ENCODE measurements around the gene OR1S1. TPM values are rescaled to one million over a fixed set of nuclear protein-coding genes. Genes with fewer than 3 reads are reported as not detected.

Gene OR1S1
- total and polyA plus RNA-seq, 5 experiments from 2014 or later: not detected

DNA sequence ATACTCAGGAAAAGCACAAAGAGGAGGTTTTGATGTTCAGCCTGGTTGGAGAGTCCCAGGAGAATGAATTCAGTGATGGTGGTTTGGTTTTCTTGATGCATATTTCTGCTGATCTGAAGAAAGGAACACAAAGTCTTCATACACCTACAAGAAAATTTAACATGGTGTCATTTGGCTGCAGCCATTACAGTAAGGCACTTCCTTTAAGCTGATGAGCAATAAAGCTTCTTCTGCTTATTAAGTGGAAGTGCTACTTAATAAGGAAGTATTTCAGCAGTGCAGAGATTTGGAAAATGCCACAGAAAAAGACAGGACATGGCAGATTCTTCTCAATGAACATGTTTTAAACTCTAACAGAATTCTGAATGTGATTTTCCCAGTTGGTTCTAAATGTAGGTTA is 8.5 kb upstream of the OR1S1 start, which contains the start of gene OR1S2:
Gene OR1S2 (minus strand): TSS at position 101 of the 400 bp plus-strand sequence. CDS start 0 bp downstream, at position 101.
- Mint-ChIP-seq H3K36me3 (peaks cover 0 to 3% (median 0%) of the 10 kb centered on the region in 3 donors), H3K9me3 (peaks cover 0 to 11% (median 1%) of the 10 kb centered on the region in 9 donors), H3K4me3 (no peak within 1 kb of the TSS), H3K27me3 (peaks cover 11 to 45% (median 24%) of the 10 kb centered on the region in 5 donors), H3K4me1 (no peaks in the 10 kb centered on the region), H3K27ac (no peak within 1 kb of the TSS)
- POLR2A ChIA-PET: no interaction called here
- ATAC-seq (no peak), DNase-seq (no peak)

DNA sequence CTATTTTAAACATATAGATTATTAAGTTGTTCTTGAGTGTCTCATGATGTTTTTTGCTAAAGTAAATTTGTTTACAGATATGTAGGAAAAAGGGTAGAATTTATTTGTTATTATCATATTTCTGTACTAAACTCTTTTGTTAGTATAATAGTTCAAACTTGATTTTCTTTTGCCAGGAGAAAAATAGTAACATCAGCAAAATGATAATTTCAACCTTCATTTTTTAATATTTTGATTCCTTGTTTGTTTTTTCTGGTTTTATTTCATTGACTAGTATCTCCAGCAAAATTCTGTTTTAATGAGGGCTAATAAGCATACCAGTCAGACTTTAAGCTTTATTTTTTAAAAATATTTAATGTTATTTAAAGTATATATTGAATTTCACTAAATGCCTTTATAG is 4.0 kb downstream of the OR1S1 start:
- POLR2A ChIA-PET: no interaction called here
- Mint-ChIP-seq H3K9me3 (peaks cover 0 to 4% (median 0%) of the 10 kb centered on the region in 9 donors), H3K4me3 (no peak overlapping the region), H3K27me3 (peaks cover 0 to 20% (median 10%) of the 10 kb centered on the region in 5 donors), H3K4me1 (no peaks in the 10 kb centered on the region), H3K36me3 (no peaks in the 10 kb centered on the region), H3K27ac (no peak overlapping the region)
- DNase-seq (no peak), ATAC-seq (no peak)

DNA sequence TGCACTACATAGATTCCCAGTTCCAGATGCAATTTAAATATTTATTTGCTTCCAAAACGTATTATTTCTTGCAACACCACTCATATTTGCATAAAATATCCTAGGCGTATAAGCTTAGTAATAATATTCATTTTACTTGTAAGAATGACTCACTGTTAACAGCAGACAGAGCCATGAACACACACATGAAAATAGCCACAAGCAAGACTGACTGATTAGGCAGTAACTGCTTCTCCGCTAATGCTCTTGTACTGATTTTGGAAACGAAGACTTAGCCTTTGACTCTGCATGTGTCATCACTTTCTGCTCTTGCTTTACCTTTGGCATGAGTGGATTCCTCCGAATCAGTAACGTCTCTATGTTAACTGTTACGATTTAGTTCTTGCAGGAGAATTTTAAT is 10.2 kb downstream of the OR1S1 start:
- POLR2A ChIA-PET: no interaction called here
- Mint-ChIP-seq H3K9me3 (peaks cover 0 to 2% (median 0%) of the 10 kb centered on the region in 9 donors), H3K27me3 (peaks cover under 1 to 12% (median 3%) of the 10 kb centered on the region in 5 donors), H3K27ac (no peak overlapping the region), H3K4me3 (no peak overlapping the region), H3K36me3 (no peaks in the 10 kb centered on the region), H3K4me1 (no peaks in the 10 kb centered on the region)
- DNase-seq (no peak), ATAC-seq (no peak)

DNA sequence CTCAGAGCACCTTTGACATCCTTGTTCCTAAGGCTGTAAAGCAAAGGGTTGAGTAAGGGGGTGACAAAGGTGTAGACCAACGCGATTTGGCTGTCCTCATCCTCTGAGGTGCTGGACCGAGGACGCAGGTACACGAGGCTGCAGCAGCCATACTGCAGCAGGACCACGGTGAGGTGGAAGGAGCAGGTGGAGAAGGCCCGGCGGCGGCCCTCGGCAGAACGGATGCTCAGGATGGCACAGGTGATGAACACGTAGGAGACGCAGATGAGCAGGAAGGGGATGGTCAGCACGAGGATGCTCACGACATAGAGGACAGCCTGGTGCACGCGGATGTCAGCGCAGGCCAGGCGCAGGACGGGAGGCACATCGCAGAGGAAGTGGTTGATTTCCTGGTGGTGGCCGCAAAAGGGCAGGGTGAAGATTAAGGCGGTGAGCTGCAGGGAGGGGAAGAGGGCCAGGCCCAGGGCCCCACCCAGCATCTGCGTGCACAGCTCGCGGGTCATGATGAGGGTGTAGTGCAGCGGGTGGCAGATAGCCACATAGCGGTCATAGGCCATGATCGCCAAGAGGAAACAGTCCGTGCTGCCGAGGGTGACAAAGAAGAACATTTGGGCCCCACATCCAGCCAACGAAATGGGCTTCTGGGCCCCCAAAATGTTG is 15.6 kb downstream of the OR1S1 start:
- Mint-ChIP-seq H3K4me3 (no peak overlapping the region), H3K36me3 (peaks cover 0 to 4% (median 0%) of the 10 kb centered on the region in 3 donors), H3K27me3 (peaks cover 1 to 14% (median 11%) of the 10 kb centered on the region in 5 donors), H3K4me1 (no peaks in the 10 kb centered on the region), H3K9me3 (peaks cover 0 to 11% (median 0%) of the 10 kb centered on the region in 9 donors), H3K27ac (peak overlapping the region in 2 of 10 donors; percentile 57 to 83)
- POLR2A ChIA-PET: no interaction called here
- DNase-seq (no peak), ATAC-seq (no peak)

DNA sequence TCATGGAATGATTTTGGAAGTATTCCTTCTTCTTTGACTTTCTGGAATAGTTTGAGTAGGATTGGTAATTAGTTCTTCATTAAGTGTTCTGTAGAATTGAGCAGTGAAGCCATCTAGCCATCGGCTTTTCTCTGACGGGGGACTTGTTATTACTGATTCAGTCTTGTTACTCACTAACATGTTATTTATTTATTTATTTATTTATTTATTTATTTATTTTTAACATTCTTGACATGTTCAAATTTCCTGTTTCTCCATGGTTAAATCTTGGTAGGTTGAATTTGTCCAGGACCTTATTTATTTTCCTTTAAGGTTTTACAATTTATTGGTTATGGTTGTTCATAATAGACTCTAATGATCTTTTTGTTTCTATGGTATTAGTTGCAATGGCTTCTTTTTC is 31.4 kb downstream of the OR1S1 start:
- peaks cover 0 to 35% (median 15%) of the 10 kb centered on the region in 9 donors for H3K9me3 Mint-ChIP-seq
- DNase-seq (no peak), ATAC-seq (no peak)
- H3K4me3 Mint-ChIP-seq: no peak overlapping the region
- H3K27me3 Mint-ChIP-seq: peaks cover 14 to 33% (median 18%) of the 10 kb centered on the region in 5 donors
- POLR2A ChIA-PET: no interaction called here
- H3K36me3 Mint-ChIP-seq: peaks cover 0 to 24% (median 0%) of the 10 kb centered on the region in 3 donors
- H3K4me1 Mint-ChIP-seq: no peaks in the 10 kb centered on the region
- H3K27ac Mint-ChIP-seq: peak overlapping the region in 1 of 10 donors; percentile 18

DNA sequence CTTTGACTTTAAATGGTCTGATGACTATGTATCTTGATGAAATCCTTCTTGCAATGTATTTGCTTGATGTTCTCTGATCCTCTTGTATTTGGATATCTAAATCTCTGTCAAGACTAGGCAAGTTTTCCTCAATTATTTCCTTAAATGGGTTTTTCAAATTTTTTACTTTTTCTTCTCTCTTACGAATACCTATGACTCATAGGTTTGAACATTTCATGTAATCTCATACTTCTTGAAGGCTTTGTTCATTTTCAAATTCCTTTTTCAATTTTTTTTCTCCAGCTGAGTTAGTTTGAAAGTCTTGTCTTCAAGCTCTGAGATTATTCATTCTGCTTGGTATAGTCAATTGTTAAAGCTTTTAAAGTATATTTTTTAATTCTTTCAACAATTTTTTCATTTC is 42.4 kb downstream of the OR1S1 start:
- ATAC-seq (no peak), DNase-seq (no peak)
- POLR2A ChIA-PET: no interaction called here
- H3K4me1 Mint-ChIP-seq: no peaks in the 10 kb centered on the region
- H3K9me3 Mint-ChIP-seq: peaks cover 8 to 53% (median 20%) of the 10 kb centered on the region in 9 donors
- H3K36me3 Mint-ChIP-seq: peaks cover 0 to 17% (median 6%) of the 10 kb centered on the region in 3 donors
- peaks cover 3 to 10% (median 7%) of the 10 kb centered on the region in 5 donors for H3K27me3 Mint-ChIP-seq
- peak overlapping the region in 1 of 10 donors; percentile 51 for H3K27ac Mint-ChIP-seq
- no peak overlapping the region for H3K4me3 Mint-ChIP-seq

DNA sequence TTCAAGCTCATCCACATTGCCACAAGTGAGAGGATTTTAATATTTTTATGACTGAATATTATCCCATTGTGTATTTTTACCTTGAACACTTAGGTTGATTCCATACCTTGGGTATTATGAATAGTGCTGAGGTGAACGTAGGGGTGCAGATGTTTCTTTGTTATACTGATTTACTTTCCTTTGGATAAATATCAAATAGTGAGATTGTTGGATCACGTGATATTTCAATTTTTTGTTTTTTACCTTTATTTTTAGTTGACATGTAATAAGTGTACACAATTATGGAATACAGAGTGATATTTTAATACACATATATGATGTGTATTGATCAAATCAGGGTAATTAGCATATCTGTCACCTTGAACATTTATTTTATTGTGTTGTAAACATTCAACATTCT is 47.5 kb downstream of the OR1S1 start:
- no peak overlapping the region for H3K4me3 Mint-ChIP-seq
- peaks cover 0 to 5% (median 0%) of the 10 kb centered on the region in 3 donors for H3K36me3 Mint-ChIP-seq
- ATAC-seq (no peak), DNase-seq (no peak)
- H3K27ac Mint-ChIP-seq: no peak overlapping the region
- POLR2A ChIA-PET: no interaction called here
- no peaks in the 10 kb centered on the region for H3K4me1 Mint-ChIP-seq
- peaks cover under 1 to 38% (median 10%) of the 10 kb centered on the region in 9 donors for H3K9me3 Mint-ChIP-seq
- peaks cover 3 to 11% (median 6%) of the 10 kb centered on the region in 5 donors for H3K27me3 Mint-ChIP-seq

Other genes with a start within 250 kb of the OR1S1 start
- gene OR9Q1, start 188.8 kb upstream of the OR1S1 start, total RNA-seq: not detected
- not detected for gene OR9Q1, start 188.8 kb upstream of the OR1S1 start, polyA plus RNA-seq
- not detected for gene OR6Q1, start 181.8 kb upstream of the OR1S1 start, total RNA-seq
- not detected for gene OR6Q1, start 181.8 kb upstream of the OR1S1 start, polyA plus RNA-seq
- gene OR9I1, start 87.2 kb upstream of the OR1S1 start, total RNA-seq: not detected
- gene OR9I1, start 87.2 kb upstream of the OR1S1 start, polyA plus RNA-seq: not detected
- not detected for gene OR9Q2, start 23.6 kb upstream of the OR1S1 start, total RNA-seq
- not detected for gene OR9Q2, start 23.6 kb upstream of the OR1S1 start, polyA plus RNA-seq
- gene OR1S2, start 8.6 kb upstream of the OR1S1 start, total RNA-seq: not detected
- not detected for gene OR1S2, start 8.6 kb upstream of the OR1S1 start, polyA plus RNA-seq
- gene OR10Q1, start 16.2 kb downstream of the OR1S1 start, total RNA-seq: not detected
- not detected for gene OR10Q1, start 16.2 kb downstream of the OR1S1 start, polyA plus RNA-seq
- gene OR10W1, start 55.5 kb downstream of the OR1S1 start, total RNA-seq: not detected
- gene OR10W1, start 55.5 kb downstream of the OR1S1 start, polyA plus RNA-seq: under 1 TPM in 1 of 3 donors, not detected in 2; 0.11 TPM
- not detected for gene OR5B17, start 146.3 kb downstream of the OR1S1 start, total RNA-seq
- gene OR5B17, start 146.3 kb downstream of the OR1S1 start, polyA plus RNA-seq: not detected
- gene OR5B3, start 194.2 kb downstream of the OR1S1 start, total RNA-seq: not detected
- not detected for gene OR5B3, start 194.2 kb downstream of the OR1S1 start, polyA plus RNA-seq
- gene OR5B2, start 215.4 kb downstream of the OR1S1 start, total RNA-seq: under 1 TPM; 0.26 to 0.38 TPM
- gene OR5B2, start 215.4 kb downstream of the OR1S1 start, polyA plus RNA-seq: not detected
- under 1 TPM; 0.27 to 0.47 TPM for gene OR5B12, start 229.5 kb downstream of the OR1S1 start, total RNA-seq
- not detected for gene OR5B12, start 229.5 kb downstream of the OR1S1 start, polyA plus RNA-seq